ENCODE measurements around the gene KIAA1210. TPM values are rescaled to one million over a fixed set of nuclear protein-coding genes. Genes with fewer than 3 reads are reported as not detected.
"Not testable (repeated sequence)": the region's sequence is repeated elsewhere in the genome, so short reads cannot be mapped to it uniquely, and the experiment has no call there.

Gene KIAA1210
- total RNA-seq, 1 experiment from 2014 or later = not detected

GRCh38 chrX:119042040-119042439, 85.6 kb downstream of the KIAA1210 start:
- Histone ChIP-seq H3K9me3 (replicated peaks) (no peaks in the 10 kb centered on the region), H3K4me1 (replicated peaks) (no peaks in the 10 kb centered on the region), H3K27ac (no peak overlapping the region), H3K27me3 (replicated peaks) (no peaks in the 10 kb centered on the region), H3K4me3 (no peak overlapping the region), H3K36me3 (no peaks in the 10 kb centered on the region)
- DNase-seq (ENCODE audit: low read depth in 1 of 2, low spot score in 2 of 2) = no peak

- Histone ChIP-seq H3K4me3 (no peak overlapping the region), H3K36me3 (no peaks in the 10 kb centered on the region), H3K27me3 (replicated peaks) (no peaks in the 10 kb centered on the region), H3K27ac (no peak overlapping the region), H3K9me3 (replicated peaks) (no peaks in the 10 kb centered on the region), H3K4me1 (replicated peaks) (no peaks in the 10 kb centered on the region)
- DNase-seq (ENCODE audit: low read depth in 1 of 2, low spot score in 2 of 2) = peak; percentile 1 to 41
Observed at GRCh38 chrX:119041175-119041574, 86.4 kb downstream of the KIAA1210 start.

- Histone ChIP-seq H3K27ac (no peak overlapping the region), H3K27me3 (replicated peaks) (no peaks in the 10 kb centered on the region), H3K9me3 (replicated peaks) (no peaks in the 10 kb centered on the region), H3K36me3 (no peaks in the 10 kb centered on the region), H3K4me3 (no peak overlapping the region), H3K4me1 (replicated peaks) (no peaks in the 10 kb centered on the region)
- DNase-seq (ENCODE audit: low read depth in 1 of 2, low spot score in 2 of 2) = no peak
Observed at GRCh38 chrX:119040432-119040831, 87.2 kb downstream of the KIAA1210 start.

DNA sequence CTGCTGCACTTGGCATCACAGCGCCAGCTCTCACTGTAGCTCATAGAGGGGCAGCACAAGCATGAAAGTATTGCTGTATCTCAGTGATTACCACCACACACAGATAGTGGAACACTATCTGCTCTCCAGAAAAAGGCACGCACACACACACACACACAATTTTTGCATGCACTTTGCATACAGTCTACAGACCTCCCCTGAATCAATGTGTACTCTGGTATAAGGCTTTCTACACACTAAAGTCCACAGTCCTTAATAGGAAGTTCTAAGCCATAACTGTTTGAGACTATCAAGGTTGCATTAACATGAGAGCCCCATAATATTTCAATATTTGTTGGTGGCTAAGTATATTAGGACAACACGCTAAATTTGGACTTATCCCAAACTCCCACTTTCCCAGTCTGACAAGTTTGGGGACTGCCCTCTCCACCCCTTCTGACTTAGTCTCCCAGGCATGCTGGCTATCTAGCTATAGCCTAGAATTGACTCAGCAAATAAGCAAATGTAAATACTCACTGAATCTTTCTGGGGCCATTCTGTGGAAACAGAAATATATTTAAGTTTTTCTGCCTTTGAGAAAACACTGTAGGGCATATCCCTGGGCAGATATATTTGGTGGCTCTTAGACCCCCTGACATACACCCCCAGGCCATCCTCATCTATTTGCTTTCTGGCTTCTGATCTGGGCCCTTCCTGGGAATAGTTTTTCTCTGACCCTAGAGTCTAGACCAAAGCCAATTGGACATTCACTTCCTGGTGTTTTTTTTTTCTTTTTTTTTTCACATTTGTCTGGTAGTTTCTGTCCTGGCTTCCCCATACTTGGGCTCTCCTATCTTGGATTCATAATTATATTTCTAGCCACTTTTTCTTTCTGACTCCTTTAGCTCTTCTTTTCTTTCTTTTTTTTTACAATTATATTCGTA, 91.2 kb downstream of the KIAA1210 start:
- no peaks in the 10 kb centered on the region for H3K27me3 ChIP-seq (replicated peaks)
- H3K4me1 ChIP-seq (replicated peaks) = no peaks in the 10 kb centered on the region
- no peaks in the 10 kb centered on the region for H3K9me3 ChIP-seq (replicated peaks)
- H3K4me3 ChIP-seq = no peak overlapping the region
- no peak for DNase-seq (ENCODE audit: low read depth in 1 of 2, low spot score in 2 of 2)
- H3K27ac ChIP-seq = no peak overlapping the region
- no peaks in the 10 kb centered on the region for H3K36me3 ChIP-seq

DNA sequence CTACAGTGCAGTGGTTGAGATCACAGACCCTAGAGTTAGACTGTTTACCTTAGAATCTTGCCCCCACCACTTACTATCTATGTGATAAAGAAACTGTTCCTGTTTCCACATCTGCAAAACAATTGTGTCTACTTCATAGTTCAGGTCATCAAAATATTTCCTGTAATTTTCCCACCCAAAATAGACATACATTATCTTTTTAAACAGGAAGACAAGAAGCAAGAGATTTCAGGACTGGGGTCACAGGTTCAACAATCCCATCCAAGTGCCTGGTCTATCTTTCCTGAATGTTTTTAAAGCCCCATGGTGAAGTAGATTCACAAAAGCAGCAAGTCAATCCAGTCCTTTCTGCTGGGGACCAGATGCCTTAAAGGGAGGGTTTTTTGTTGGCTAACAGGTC, 96.6 kb downstream of the KIAA1210 start:
- no peak overlapping the region for H3K27ac ChIP-seq
- no peaks in the 10 kb centered on the region for H3K27me3 ChIP-seq (replicated peaks)
- no peak overlapping the region for H3K4me3 ChIP-seq
- no peaks in the 10 kb centered on the region for H3K36me3 ChIP-seq
- H3K4me1 ChIP-seq (replicated peaks) = no peaks in the 10 kb centered on the region
- DNase-seq (ENCODE audit: low read depth in 1 of 2, low spot score in 2 of 2) = no peak
- no peaks in the 10 kb centered on the region for H3K9me3 ChIP-seq (replicated peaks)

DNA sequence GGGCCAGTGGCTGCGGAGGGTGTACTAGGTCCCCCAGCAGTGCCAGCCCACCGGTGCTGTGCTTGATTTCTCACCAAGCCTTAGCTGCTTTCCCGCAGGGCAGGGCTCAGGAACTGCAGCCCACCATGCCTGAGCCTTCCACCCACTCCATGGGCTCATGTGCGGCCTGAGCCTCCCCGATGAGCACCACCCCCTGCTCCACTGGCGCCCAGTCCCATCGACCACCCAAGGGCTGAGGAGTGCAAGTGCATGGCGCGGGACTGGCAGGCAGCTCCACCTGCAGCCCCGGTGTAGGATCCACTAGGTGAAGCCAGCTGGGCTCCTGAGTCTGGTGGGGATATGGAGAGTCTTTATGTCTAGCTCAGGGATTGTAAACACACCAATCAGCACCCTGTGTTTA, 98.0 kb downstream of the KIAA1210 start:
- not testable (repeated sequence) for DNase-seq (ENCODE audit: low read depth in 1 of 2, low spot score in 2 of 2); H3K27ac ChIP-seq; H3K27me3 ChIP-seq (replicated peaks); H3K4me3 ChIP-seq; H3K36me3 ChIP-seq; H3K4me1 ChIP-seq (replicated peaks); H3K9me3 ChIP-seq (replicated peaks)

DNA sequence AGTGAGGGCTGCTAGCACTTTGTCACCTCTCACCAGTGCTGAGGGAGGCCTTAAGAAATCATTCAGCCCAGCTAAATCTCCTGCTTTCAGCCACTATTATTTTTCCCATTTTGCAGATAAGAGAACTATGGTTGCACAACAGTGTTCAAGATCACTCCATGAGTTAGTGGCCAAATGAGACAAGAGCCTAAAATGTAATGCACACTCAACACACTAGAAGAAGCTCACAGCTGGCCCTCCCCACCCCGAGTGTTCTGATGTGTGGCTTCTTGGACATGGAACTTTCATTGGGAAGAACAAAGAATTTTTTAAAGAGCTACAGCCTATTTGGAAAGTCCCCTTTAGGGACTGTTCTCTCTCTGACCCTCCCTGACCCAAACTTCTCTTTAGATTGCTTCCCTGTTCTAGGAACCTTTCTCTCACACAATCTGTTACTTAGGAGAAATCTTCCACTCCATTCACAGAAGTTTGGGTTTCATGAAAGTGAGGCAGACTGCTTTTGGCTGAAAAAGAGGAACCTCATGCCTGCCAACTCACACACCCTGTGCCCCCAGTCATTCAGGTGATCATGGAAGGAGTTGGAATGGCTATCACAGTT, 98.8 kb downstream of the KIAA1210 start:
- no peak overlapping the region for H3K27ac ChIP-seq
- no peaks in the 10 kb centered on the region for H3K4me1 ChIP-seq (replicated peaks)
- H3K27me3 ChIP-seq (replicated peaks) = no peaks in the 10 kb centered on the region
- no peak overlapping the region for H3K4me3 ChIP-seq
- no peaks in the 10 kb centered on the region for H3K9me3 ChIP-seq (replicated peaks)
- DNase-seq (ENCODE audit: low read depth in 1 of 2, low spot score in 2 of 2) = no peak
- H3K36me3 ChIP-seq = no peaks in the 10 kb centered on the region

Other genes starting within 250 kb of the KIAA1210 start
- 0.06 and 1.1 TPM in 2 replicates for gene LONRF3, start 153.2 kb downstream of the KIAA1210 start, total RNA-seq (2014; rRNA removed; shearing (Covaris generic))
- gene CT47C1, start 54.8 kb downstream of the KIAA1210 start, total RNA-seq (2014; rRNA removed; shearing (Covaris generic)) = not detected in 2 replicates
- gene PGRMC1, start 108.5 kb upstream of the KIAA1210 start, total RNA-seq (2014; rRNA removed; shearing (Covaris generic)) = 143 and 174 TPM in 2 replicates